ENCODE measurements around the gene OMA1.
A peak's percentile ranks its signal among the peaks of the same experiment; 100 is the strongest.
"Not testable (repeated sequence)": the region's sequence is repeated elsewhere in the genome, so short reads cannot be mapped to it uniquely, and the experiment has no call there.

OMA1 gene

GRCh38 chr1:58524353-58524945 lies 22.1 kb downstream of the OMA1 start:
- peak; percentile 86 for DNase-seq

- peak; percentile 57 for DNase-seq
Observed at GRCh38 chr1:58515794-58516401, 30.6 kb downstream of the OMA1 start.

GRCh38 chr1:58513956-58514355 lies 32.6 kb downstream of the OMA1 start:
- no peak for DNase-seq

- DNase-seq: no peak
Observed at GRCh38 chr1:58508629-58509028, 37.9 kb downstream of the OMA1 start.

DNA sequence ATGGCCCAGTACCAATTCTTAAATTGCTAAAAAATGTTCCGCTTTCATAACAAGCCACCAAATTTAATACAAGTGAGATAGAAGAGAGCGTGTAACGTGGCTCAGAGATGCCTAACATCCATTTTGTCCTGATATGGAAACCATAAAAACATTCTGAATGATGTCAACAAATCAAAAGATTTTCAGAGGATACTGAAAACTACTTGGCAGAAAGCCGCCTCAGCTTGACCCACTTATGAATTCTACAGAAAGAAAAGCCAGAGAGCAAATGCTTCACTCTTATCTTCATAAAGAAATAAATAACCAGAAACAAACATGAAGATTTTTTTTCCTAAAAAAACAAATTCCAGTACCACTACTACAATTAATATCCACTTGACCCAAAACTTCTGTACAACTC lies 41.2 kb downstream of the OMA1 start:
- no peak for DNase-seq

GRCh38 chr1:58502519-58502918 lies 44.0 kb downstream of the OMA1 start:
- no peak for DNase-seq

DNA sequence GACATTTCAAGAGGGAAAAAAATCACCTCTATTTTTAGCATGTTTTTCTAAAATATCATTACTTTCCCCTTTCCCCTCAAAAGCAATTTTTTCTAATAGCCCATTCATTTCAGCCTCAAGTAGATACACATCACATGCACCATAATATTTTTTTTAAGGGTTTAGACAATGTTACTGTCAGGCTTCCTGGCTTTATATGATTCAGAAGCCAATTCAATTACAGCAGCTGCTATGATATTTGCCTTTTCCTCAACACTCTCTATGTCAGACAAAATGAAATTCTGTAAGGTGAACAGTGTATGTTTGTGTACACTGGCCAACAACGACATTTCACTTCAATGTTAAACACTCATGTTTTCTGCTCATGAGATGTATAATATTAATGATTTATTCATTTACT lies 46.5 kb downstream of the OMA1 start:
- DNase-seq: no peak

DNA sequence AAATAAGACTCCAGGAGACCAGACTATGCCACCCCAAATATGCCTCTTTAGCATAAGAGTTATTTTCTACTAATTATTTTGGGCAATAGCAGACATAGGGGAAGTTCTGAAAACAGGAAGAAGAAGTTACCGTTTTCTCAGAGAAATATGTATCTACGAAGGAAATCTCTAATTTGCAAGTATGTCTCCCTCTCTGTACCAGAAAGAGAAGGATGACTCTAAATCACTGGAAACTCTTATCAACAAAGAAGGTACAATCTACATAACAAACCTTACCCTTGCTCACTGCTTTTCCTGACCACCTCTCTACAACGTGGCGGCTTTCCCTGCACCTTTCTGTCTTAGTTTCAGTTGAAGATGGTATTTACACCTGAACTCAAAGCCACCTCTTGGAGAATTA lies 49.0 kb downstream of the OMA1 start:
- DNase-seq: peak; percentile 31

DNA sequence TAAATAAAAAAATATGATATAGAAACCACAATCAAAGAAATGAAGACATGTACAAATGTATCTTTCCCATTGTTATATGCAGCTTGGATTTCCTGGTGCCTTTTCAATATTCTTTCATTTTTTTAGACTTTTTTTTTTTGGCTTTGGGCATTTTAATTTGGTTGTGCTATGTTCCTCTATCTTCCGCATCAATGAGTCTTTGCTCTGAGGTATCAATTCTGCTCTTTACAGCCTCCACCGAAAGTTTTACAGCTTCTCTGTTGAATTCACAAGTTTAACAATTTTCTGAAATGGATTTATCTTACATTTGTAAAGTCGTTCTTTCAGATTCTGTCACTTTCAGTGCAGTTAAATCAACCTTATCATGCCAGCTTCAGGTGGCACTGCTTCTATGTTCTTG lies 50.5 kb downstream of the OMA1 start:
- DNase-seq: no peak

DNA sequence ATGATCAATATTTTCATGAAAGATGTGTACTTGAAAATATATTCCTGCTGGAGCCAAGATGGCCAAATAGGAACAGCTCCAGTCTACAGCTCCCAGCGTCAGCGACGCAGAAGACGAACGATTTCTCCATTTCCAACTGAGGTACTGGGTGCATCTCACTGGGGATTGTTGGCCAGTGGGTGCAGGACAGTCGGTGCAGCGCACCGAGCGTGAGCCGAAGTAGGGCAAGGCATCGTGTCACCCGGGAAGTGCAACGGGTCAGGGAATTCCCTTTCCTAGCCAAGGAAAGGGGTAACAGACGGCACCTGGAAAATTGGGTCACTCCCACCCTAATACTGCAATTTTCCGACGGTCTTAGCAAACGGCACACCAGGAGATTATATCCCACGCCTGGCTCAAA lies 57.6 kb downstream of the OMA1 start:
- DNase-seq: not testable (repeated sequence)

GRCh38 chr1:58487002-58487401 lies 59.5 kb downstream of the OMA1 start:
- DNase-seq: peak; percentile 57

GRCh38 chr1:58481962-58482361 lies 64.6 kb downstream of the OMA1 start:
- DNase-seq: no peak

- DNase-seq: no peak
Observed at GRCh38 chr1:58480191-58480590, 66.3 kb downstream of the OMA1 start.

GRCh38 chr1:58477390-58477789 lies 69.1 kb downstream of the OMA1 start:
- DNase-seq: no peak

DNA sequence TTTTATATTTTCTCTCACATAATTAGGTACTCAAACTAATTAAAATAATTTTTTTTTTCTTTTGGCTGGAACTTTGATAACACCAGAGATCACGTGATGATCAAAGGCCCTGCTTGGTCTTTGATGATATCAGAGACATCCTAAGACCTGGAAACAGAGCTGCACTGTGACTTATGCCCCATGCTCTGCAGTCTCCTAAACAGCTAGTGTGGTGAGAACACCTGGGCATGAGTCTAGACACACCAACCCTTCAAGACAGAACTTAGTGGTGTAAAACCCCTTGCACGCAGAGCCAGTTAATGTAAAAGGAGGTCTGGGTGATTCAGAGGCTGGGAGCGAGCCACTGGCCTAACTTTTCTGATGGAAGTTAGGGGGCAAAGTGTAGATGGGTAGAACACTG lies 70.3 kb downstream of the OMA1 start:
- DNase-seq: no peak

GRCh38 chr1:58469476-58469875 lies 77.0 kb downstream of the OMA1 start:
- DNase-seq: no peak

DNA sequence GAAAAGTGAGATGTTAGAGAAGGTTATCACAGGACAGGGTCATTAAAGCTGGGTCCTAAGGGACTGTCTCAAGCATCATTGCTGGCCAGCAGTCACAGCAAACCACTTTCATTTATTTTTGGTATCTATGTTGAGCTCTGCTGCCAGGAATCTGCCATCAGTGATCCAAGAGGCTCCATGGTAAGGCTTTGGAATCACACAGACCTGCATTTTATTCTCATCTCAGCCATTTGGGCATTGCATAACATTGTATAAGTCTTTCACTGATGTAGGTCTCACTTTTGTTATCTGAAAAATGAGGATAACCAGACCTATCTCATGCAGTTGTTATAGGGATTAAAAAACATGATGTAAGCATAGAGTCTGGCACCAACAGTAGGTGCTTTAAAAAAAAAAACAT lies 77.5 kb downstream of the OMA1 start:
- DNase-seq: no peak

DNA sequence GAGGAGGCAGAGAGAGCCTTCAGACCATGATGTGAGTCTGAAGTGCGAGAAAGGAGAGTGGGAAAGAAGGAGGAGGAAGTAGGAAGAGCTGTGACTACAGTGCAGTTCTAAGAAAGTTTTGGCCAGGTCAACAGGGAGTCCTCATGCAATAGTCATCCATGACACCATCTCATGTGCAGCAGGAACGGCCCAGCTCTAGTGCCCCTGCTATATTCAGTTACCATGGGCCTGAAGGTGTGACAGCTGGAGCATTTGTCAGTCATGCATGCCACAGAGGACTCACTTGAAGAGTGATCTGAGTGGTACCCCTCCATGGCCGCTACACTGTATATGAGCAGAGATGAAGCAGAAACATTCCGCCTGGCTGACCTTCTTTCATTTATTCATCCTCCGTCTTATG lies 77.9 kb downstream of the OMA1 start:
- DNase-seq: no peak

DNA sequence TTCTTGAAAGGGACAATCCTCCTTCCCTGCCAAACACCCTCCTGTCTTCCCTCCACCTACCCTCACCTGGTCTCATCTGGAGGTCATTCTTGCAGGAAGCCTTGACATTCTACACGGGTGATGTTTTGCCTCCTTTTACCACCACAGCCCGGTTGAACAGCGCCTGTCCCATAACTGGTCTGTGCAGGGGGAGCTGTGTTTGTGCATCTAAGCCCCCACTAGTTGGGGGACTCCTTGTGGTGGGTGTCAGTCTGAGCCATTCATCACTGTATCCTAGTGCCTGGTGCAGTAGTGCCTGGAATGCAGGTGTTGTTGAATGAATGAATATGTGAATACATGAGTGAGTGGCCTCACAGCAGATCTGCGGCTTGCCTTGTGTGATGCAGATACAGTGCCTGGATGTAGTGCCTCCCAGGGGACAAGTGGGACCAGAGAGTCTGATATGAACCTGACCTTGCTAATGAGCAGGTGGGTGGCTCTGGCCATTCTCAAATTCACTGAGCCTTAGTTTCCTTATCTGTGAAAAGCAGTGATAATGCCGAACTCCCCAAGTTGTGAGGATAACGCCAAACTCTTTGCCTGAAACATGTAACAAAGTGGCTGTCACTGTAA lies 79.8 kb downstream of the OMA1 start:
- no peak for DNase-seq

DNA sequence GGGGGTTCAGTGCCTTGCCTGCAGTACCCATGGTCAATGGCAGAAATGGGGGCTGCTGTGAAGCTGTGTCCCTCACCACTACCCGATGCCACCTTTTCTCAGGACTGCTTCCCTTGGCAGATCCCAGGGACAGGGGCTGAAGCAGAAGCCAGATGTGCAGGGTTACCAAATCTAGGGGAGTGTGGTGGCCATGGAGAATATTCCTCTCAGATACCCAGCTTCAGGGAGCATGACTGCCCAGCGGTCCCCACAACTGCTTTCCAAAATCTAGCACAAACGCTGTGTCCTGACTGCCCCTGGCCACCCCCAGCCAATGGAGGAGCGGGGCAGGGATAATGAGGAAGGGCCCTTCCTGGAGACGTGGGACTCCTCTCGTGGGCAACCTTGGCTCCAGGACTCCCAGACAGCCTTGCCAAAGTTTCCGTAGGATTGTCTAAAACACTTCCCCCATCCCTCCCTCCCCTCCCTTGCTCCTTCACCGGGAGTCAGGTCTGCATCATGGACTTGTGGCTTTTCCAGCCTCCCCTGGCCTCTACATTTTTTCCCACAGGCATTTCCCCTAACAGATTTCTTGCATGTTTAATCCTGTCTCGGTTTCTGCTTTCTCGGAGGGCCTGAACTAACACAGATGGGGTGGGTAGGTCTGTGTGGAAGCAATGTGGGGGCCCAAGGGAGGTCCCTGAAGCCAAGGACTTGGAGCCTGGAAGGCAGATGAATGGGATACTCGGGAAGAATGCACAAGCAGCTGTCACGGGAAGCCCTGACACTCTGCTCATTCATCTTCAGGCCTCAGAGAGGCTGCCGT lies 80.5 kb downstream of the OMA1 start:
- DNase-seq: no peak

DNA sequence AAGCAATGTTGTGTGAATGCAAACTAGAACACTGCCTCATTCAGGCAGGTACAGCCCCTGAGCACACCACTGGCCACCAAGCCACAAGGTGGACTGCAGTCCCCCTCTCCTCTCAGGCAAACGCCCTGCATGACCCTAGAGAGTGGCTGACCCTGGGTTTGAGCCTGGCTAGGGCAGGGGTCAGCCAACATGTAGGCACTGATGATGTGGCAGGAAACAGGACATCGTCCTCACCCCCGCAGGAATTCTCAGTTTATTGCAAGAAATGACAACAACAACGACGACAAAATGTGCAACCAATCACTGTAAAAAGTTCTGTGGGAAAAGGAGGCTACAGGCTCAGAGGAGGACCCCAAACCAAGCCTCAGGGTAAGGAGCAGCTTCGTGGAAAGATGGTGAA lies 81.3 kb downstream of the OMA1 start:
- DNase-seq: no peak

- DNase-seq: peak; percentile 14
Observed at GRCh38 chr1:58460469-58460868, 86.1 kb downstream of the OMA1 start.

DNA sequence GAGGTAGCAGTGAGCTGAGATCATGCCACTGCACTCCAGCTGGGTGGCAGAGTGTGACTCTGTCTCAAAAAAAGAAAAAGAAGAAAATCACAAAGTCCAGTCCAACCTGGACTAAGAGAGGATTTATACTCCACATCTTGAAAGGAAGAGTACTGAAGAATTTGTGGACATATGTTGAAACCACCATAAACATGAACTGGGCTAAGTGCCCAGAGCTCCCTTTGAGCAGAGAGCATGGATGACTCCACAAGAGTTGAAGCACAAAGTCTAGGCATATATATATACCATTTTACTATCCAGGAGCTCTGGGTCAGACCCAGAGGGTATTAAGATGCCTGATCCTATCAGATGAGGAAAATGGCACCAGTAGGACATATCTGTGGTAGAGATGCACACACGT lies 86.6 kb downstream of the OMA1 start:
- DNase-seq: no peak

DNA sequence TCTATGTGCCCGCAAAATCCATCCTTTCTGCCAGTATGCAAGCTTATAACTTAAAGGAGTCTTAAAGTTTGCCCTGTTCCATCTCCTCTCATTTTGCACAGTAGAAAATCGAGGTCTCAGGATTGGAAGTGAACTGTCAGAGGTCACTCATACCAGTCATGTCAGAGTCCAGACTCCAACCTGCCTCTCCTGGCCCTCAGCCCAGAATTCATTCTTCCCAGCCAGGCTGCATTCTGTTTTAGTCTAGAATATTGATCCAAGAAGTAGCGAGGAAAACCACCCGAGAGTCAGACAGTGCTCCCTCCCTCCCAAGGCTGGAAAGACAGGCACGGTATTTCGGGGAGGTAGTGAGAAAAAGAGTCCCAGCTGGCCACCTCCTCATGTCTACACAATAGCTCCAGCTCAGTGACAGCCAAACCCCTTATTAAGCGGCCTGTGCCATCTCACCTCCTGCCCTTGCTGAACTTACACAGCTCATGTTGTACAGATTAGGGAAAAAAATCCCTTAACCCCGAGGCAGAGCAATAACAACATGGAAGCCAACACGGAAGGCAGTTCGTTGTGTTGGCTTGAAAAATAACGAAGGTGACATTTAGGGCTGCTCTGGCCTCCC lies 89.4 kb downstream of the OMA1 start:
- no peak for DNase-seq
